ENCODE results near the gene UBE2I. TPM values are rescaled to one million over a fixed set of nuclear protein-coding genes. Genes with fewer than 3 reads are reported as not detected.
A peak's percentile ranks its signal among the peaks of the same experiment; 100 is the strongest.

Gene UBE2I
- total and polyA plus RNA-seq, 3 donors from 2014 or later: 116 to 143 (median 127) TPM

DNA sequence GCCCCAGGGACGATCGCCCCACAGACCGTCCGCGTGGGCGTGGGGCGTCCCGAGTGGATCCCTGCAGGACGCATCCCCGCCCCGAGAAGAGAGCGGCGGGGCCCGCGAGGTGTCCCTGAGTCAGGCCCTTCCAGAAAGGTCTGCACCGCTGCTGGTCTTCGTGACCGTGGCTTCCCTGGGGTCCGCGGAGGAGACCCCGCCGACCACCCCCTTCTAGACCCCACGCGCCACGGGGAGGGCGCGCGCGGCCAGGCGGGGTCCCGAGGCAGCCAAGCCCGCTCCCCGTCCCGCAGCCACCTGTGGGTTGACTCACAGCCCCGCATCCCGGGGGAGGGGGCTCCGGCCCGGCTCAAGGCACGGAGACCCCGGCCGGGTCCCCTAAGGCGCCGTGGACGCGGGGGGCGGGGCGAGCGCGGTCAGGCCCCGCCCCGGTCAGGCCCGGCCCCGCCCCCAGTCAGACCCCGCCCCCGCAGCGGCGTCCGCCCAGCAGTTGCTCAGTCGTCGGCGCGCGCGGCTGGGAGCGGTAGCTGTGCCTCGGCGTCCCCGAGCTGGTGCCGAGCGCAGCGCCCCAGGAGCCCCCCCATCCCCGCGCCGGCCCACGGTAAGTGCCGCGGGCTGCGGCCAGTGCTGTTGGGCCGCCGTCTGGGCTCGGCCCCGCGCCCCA is 23.8 kb downstream of the UBE2I start, which contains the start of gene BAIAP3:
Gene BAIAP3 (plus strand): TSS at position 497 of the 664 bp plus-strand sequence. CDS start 4,905 bp downstream, outside the sequence.
- Histone ChIP-seq H3K27ac (no peak within 1 kb of the TSS), H3K36me3 (ENCODE audit: low read depth, missing control alignments) (no peaks in the 10 kb centered on the region), H3K9me3 (no peaks in the 10 kb centered on the region), H3K4me1 (peaks cover 16% of the 10 kb centered on the region), H3K27me3 (no peaks in the 10 kb centered on the region), H3K4me3 (peak within 1 kb of the TSS; percentile 49 to 53)
- intact Hi-C loops (cut with DNase I; ENCODE audit: low total_unique reads): no loop called here
- TF ChIP-seq, protein P1, sequence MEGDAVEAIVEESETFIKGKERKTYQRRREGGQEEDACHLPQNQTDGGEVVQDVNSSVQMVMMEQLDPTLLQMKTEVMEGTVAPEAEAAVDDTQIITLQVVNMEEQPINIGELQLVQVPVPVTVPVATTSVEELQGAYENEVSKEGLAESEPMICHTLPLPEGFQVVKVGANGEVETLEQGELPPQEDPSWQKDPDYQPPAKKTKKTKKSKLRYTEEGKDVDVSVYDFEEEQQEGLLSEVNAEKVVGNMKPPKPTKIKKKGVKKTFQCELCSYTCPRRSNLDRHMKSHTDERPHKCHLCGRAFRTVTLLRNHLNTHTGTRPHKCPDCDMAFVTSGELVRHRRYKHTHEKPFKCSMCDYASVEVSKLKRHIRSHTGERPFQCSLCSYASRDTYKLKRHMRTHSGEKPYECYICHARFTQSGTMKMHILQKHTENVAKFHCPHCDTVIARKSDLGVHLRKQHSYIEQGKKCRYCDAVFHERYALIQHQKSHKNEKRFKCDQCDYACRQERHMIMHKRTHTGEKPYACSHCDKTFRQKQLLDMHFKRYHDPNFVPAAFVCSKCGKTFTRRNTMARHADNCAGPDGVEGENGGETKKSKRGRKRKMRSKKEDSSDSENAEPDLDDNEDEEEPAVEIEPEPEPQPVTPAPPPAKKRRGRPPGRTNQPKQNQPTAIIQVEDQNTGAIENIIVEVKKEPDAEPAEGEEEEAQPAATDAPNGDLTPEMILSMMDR (IDR thresholded peaks at IDR 0.05): no peak
- TF ChIP-seq POLR2A (IDR thresholded peaks at IDR 0.05): no peak
- WGBS, 2 donors: 1% methylated on average over 43 of the region's 83 CpGs; no CpG with 5 or more reads in 1 of the 2 donors
- DNase-seq: peak; percentile 60

DNA sequence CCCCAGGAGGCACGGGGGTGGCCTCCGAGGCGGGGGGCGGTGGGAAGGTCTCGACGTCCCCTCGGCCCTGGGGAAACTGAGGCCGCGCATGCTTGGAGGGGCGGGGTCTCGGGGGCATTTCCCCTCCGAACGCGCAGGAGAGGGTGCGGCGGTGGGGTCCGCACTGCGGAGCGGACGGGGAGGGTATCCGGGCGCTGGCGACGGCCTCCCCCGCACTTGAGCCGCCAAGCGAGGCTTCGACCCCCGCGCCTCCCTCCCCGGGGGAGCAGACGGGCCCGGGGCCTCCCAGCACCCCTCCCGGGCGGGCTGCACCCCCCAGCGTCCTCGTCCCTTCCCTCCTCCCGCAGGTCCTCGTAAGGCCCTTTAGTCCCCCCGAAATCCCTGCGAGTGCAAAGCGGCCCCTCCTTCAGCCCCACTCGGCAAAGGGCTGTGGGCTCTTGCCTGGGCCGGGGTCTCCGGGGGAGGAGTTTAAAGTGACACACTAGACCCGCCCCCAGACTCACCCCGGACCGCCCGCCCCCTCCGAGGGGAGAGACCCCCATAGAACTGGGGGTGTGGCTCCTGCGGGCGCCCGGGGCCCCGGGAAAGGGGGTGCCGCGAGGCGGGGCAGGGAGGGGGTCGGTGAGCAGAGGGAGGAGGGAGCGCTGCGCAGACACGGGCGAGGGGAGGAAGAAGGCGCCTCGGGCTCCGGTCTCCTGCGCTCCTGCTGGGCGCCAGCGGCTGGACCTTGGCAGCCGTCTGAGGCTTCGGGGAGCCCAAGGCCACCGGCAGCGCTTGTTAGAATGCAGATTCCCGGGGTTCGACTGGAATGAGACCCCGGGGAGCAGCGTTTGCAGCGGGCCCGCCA is 24.6 kb downstream of the UBE2I start:
- 0 to 1% methylated on average over 16 to 62 of the region's 78 CpGs for WGBS, 2 donors
- peaks cover 16% of the 10 kb centered on the region for H3K4me1 ChIP-seq
- H3K4me3 ChIP-seq: peak overlapping the region; percentile 49 to 53
- no peak for DNase-seq
- H3K9me3 ChIP-seq: no peaks in the 10 kb centered on the region
- intact Hi-C loops (cut with DNase I; ENCODE audit: low total_unique reads): no loop called here
- H3K27ac ChIP-seq: no peak overlapping the region
- no peaks in the 10 kb centered on the region for H3K36me3 ChIP-seq (ENCODE audit: low read depth, missing control alignments)
- no peaks in the 10 kb centered on the region for H3K27me3 ChIP-seq
- no peak for TF ChIP-seq POLR2A (IDR thresholded peaks at IDR 0.05)
- TF ChIP-seq, protein P1 (IDR thresholded peaks at IDR 0.05): no peak

DNA sequence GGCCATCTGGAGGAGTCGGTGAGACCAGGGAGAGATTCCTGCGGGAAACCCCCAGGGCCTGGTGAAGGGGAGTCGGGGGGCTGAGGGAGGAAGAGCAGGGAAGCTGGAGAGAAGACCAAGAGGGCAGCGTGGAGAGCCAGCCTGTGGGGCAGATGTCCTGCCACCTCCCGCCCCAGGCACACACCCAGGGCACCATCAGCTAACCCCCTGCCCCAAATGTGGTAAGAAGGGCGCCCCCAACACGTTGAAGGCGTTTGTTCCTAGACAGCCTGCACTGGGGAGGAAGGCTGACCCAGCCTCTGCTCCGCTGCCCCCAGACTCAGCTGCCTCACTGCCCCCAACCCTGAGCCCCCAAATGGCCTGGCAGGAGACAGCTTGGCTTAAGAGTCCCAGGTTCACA is 25.3 kb downstream of the UBE2I start:
- WGBS, 2 donors: 8 to 37% methylated on average over 8 to 9 of the region's 9 CpGs
- TF ChIP-seq, protein P1 (IDR thresholded peaks at IDR 0.05): no peak
- TF ChIP-seq POLR2A (IDR thresholded peaks at IDR 0.05): no peak
- no peak overlapping the region for H3K4me3 ChIP-seq
- H3K9me3 ChIP-seq: no peaks in the 10 kb centered on the region
- no peaks in the 10 kb centered on the region for H3K27me3 ChIP-seq
- peaks cover 16% of the 10 kb centered on the region for H3K4me1 ChIP-seq
- H3K36me3 ChIP-seq (ENCODE audit: low read depth, missing control alignments): no peaks in the 10 kb centered on the region
- H3K27ac ChIP-seq: no peak overlapping the region
- no peak for DNase-seq
- intact Hi-C loops (cut with DNase I; ENCODE audit: low total_unique reads): no loop called here

DNA sequence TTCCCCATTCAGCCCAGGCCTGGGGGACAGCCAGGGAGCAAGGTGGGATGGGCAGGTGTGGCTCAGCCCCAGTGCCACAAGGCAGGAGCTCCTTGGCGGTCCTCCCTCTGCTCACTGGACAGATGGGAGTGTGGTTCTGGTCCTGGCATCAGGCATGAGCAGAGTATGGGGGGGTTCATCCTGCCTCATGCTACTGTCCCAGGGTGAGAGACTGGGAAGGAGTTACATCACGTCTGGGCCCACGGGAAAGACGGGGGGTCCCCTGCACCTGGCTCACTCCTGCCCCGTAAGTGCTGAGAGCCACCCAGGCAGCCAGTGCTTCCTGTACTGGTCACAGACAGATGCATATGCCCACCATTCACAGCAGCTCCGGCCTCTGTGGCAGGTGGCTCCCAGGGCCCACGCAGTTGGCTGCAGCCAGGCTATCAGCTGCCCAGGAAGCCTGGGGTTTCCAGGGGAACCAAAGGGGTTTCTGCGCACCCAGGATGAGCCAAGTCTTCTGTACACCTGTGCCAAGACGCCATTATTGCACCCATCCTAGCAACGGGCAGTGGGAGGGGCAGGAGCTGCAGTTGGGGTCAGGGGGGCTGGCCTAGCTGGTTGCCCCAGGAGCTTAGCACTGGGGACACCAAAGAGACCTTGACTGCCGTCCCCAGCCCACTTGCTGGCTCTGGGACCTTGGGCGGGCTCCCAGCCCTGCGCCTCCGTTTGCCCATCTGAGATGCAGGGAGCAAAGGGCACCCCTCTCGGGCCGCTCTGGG is 26.0 kb downstream of the UBE2I start:
- no peaks in the 10 kb centered on the region for H3K27me3 ChIP-seq
- intact Hi-C loops (cut with DNase I; ENCODE audit: low total_unique reads): no loop called here
- peaks cover 16% of the 10 kb centered on the region for H3K4me1 ChIP-seq
- no peaks in the 10 kb centered on the region for H3K36me3 ChIP-seq (ENCODE audit: low read depth, missing control alignments)
- WGBS, 2 donors: 57 to 63% methylated on average over 5 to 15 of the region's 16 CpGs
- DNase-seq: no peak
- H3K27ac ChIP-seq: no peak overlapping the region
- TF ChIP-seq, protein P1 (IDR thresholded peaks at IDR 0.05): no peak
- TF ChIP-seq POLR2A (IDR thresholded peaks at IDR 0.05): no peak
- H3K4me3 ChIP-seq: no peak overlapping the region
- H3K9me3 ChIP-seq: no peaks in the 10 kb centered on the region
